OCI-LY7 (cell line): ENCODE measurements around the gene ERGIC3.

Experiments used
- EZH2phosphoT487 ChIP-seq: fragments of 200-600 bp; sonication (generic); IDR thresholded peaks from 2 replicates; pipeline ENCODE4 v1.6.1; 2018; ENCODE audit warnings: low read depth, borderline replicate concordance, mild to moderate bottlenecking, mixed run types, antibody characterized with exemption, low read length, moderate library complexity, mixed read lengths
- TF ChIP-seq, protein P1 (sequence below): fragments of 200-600 bp; sonication (generic); conservative IDR thresholded peaks from 2 replicates; pipeline ENCODE4 v1.5.1; 2014; ENCODE audit warnings: mild to moderate bottlenecking, antibody characterized with exemption, low read length, moderate library complexity, mixed read lengths

- TF ChIP-seq, protein P1, sequence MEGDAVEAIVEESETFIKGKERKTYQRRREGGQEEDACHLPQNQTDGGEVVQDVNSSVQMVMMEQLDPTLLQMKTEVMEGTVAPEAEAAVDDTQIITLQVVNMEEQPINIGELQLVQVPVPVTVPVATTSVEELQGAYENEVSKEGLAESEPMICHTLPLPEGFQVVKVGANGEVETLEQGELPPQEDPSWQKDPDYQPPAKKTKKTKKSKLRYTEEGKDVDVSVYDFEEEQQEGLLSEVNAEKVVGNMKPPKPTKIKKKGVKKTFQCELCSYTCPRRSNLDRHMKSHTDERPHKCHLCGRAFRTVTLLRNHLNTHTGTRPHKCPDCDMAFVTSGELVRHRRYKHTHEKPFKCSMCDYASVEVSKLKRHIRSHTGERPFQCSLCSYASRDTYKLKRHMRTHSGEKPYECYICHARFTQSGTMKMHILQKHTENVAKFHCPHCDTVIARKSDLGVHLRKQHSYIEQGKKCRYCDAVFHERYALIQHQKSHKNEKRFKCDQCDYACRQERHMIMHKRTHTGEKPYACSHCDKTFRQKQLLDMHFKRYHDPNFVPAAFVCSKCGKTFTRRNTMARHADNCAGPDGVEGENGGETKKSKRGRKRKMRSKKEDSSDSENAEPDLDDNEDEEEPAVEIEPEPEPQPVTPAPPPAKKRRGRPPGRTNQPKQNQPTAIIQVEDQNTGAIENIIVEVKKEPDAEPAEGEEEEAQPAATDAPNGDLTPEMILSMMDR: no peak
- no peak for TF ChIP-seq EZH2phosphoT487
Observed at GRCh38 chr20:35599776-35600120, 57.9 kb downstream of the ERGIC3 start.
